GM23248 (cell line): Measurements from ENCODE around the gene GNL3. TPM values are rescaled to one million over a fixed set of nuclear protein-coding genes. Genes with fewer than 3 reads are reported as not detected.
A peak's percentile ranks its signal among the peaks of the same experiment; 100 is the strongest.

ENCODE experiments used
- DNase-seq: peaks from one replicate; pipeline ENCODE4 v3.0.0-alpha.2; 2015
- H2AFZ ChIP-seq: fragments of 200-600 bp; sonication (generic); 2 replicates; pipeline ENCODE4 v1.6.1; 2016; ENCODE audit warnings: antibody characterized with exemption
- H3F3A ChIP-seq: fragments of 200-600 bp; sonication (generic); 2 replicates; pipeline ENCODE4 v1.6.1; 2016; ENCODE audit warnings: mild to moderate bottlenecking, antibody characterized with exemption, mixed run types; ENCODE audit not compliant: insufficient read depth
- H3K27ac ChIP-seq: fragments of 200-600 bp; sonication (generic); 2 replicates; pipeline ENCODE4 v1.5.1; 2016; ENCODE audit warnings: mild to moderate bottlenecking
- H3K27me3 ChIP-seq: fragments of 200-600 bp; sonication (generic); replicated peaks from 2 replicates; pipeline ENCODE4 v1.6.1; 2016; ENCODE audit warnings: mild to moderate bottlenecking; ENCODE audit not compliant: insufficient read depth
- H3K36me3 ChIP-seq: fragments of 200-600 bp; sonication (generic); 2 replicates; pipeline ENCODE4 v1.6.1; 2016; ENCODE audit warnings: low read depth, mild to moderate bottlenecking
- H3K4me1 ChIP-seq: fragments of 200-600 bp; sonication (generic); 2 replicates; pipeline ENCODE4 v1.6.1; 2016; ENCODE audit warnings: mild to moderate bottlenecking; ENCODE audit not compliant: insufficient read depth
- H3K4me2 ChIP-seq: fragments of 200-600 bp; sonication (generic); one replicate; pipeline ENCODE4 v1.6.1; 2016; ENCODE audit warnings: mild to moderate bottlenecking; ENCODE audit not compliant: unreplicated experiment
- H3K4me3 ChIP-seq: fragments of 200-600 bp; sonication (generic); 2 replicates; pipeline ENCODE4 v1.5.1; 2016; ENCODE audit warnings: mild to moderate bottlenecking
- H3K79me2 ChIP-seq: fragments of 200-600 bp; sonication (generic); 2 replicates; pipeline ENCODE4 v1.6.1; 2016; ENCODE audit warnings: mild to moderate bottlenecking; ENCODE audit not compliant: insufficient read depth
- H3K9ac ChIP-seq: fragments of 200-600 bp; sonication (generic); 2 replicates; pipeline ENCODE4 v1.6.1; 2016; ENCODE audit warnings: mild to moderate bottlenecking
- H3K9me2 ChIP-seq: fragments of 200-600 bp; sonication (generic); 2 replicates; pipeline ENCODE4 v1.6.1; 2016; ENCODE audit warnings: mixed run types, mild to moderate bottlenecking, moderate library complexity; ENCODE audit not compliant: insufficient read depth
- H3K9me3 ChIP-seq: fragments of 200-600 bp; sonication (generic); one replicate; pipeline ENCODE4 v1.6.1; 2017; ENCODE audit warnings: low read depth
- H4K20me1 ChIP-seq: fragments of 200-600 bp; sonication (generic); 2 replicates; pipeline ENCODE4 v1.6.0; 2016; ENCODE audit not compliant: insufficient read depth
- EZH2 ChIP-seq: fragments of 200-600 bp; sonication (generic); IDR thresholded peaks from 2 replicates; pipeline ENCODE4 v1.6.1; 2018; ENCODE audit warnings: antibody characterized with exemption, mild to moderate bottlenecking; ENCODE audit not compliant: insufficient read depth, poor library complexity, severe bottlenecking
- EZH2phosphoT487 ChIP-seq: fragments of 200-600 bp; sonication (generic); IDR thresholded peaks from 2 replicates; pipeline ENCODE4 v1.6.1; 2018; ENCODE audit warnings: antibody characterized with exemption, moderate library complexity, mild to moderate bottlenecking, low read depth; ENCODE audit not compliant: insufficient read depth
- WGBS, 2 experiments: methylation state at CpG; one replicate each; pipeline ENCODE4 v1.1.6; 2015 to 2017; ENCODE audit warnings: low lambda C conversion rate in 2 of 2, low coverage in 1 of 2; ENCODE audit errors: missing lambda C conversion rate in 2 of 2; 5-methylcytosine and 5-hydroxymethylcytosine counted together
- in situ Hi-C: fragments of 300-500 bp; cut with MboI; formaldehyde crosslinking; loops from 2 replicates; pipeline ENCODE4 v1.15.0; 2020
- polyA plus RNA-seq: library from polyadenylated mRNA; unstranded; fragments of >200 nt; fragmentation: Nextera tagmentation; extraction: Ambion mirVana; gene quantifications from 2 replicates; pipeline ENCODE4 v1.2.1, GENCODE V29; 2016
- total RNA-seq: library from RNA; depleted of rRNA; stranded (reverse); fragments of >200 nt; shearing (Covaris generic); gene quantifications from 2 replicates; pipeline ENCODE4 v1.2.3, GENCODE V29; 2014

The GNL3 gene
- total and polyA plus RNA-seq, 2 experiments from 2014 or later = 98.8 to 108 TPM

- Histone ChIP-seq H3K4me3 (no peak overlapping the region), H3K79me2 (no peaks in the 10 kb centered on the region), H3K9ac (no peak overlapping the region), H3K27me3 (no peaks in the 10 kb centered on the region), H3K36me3 (peaks cover 33% of the 10 kb centered on the region), H3K27ac (no peak overlapping the region), H3K9me3 (no peaks in the 10 kb centered on the region), H3F3A (no peaks in the 10 kb centered on the region), H2AFZ (no peak overlapping the region), H4K20me1 (no peaks in the 10 kb centered on the region), H3K4me1 (no peaks in the 10 kb centered on the region), H3K4me2 (no peak overlapping the region), H3K9me2 (no peaks in the 10 kb centered on the region)
- no peak for TF ChIP-seq EZH2phosphoT487
- TF ChIP-seq EZH2 = no peak
- DNase-seq = no peak
- in situ Hi-C loops = no loop called here
These were observed 44.8 kb downstream of the GNL3 start for GRCh38 chr3:52730681-52731080.

DNA sequence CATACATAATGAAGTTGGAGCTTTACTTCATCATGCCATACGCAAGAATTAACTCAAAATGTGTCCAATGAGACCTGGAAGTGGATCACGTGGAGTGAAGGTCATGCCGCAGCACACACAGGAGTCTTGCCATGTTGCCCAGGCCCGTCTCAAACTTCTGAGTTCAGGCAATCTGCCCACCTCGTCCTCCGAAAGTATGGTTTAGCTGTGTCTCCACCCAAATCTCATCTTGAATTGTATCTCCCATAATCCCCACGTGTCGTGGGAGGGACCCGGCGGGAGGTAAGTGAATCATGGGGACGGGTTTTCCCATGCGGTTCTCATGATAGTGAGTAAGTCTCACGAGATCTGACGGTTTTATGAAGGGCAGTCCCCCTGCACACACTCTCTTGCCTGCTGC lies 45.8 kb downstream of the GNL3 start:
- no peaks in the 10 kb centered on the region for H3K4me1 ChIP-seq
- no peak overlapping the region for H3K4me2 ChIP-seq
- H2AFZ ChIP-seq = no peak overlapping the region
- no peak overlapping the region for H3K27ac ChIP-seq
- H3K9me3 ChIP-seq = no peaks in the 10 kb centered on the region
- H3F3A ChIP-seq = no peaks in the 10 kb centered on the region
- H4K20me1 ChIP-seq = no peaks in the 10 kb centered on the region
- H3K9ac ChIP-seq = no peak overlapping the region
- H3K4me3 ChIP-seq = no peak overlapping the region
- TF ChIP-seq EZH2 = no peak
- TF ChIP-seq EZH2phosphoT487 = no peak
- in situ Hi-C loops = no loop called here
- H3K9me2 ChIP-seq = no peaks in the 10 kb centered on the region
- no peak for DNase-seq
- no peaks in the 10 kb centered on the region for H3K27me3 ChIP-seq
- WGBS, 2 experiments = 83 to 89% methylated on average over 14 of the region's 14 CpGs
- no peaks in the 10 kb centered on the region for H3K79me2 ChIP-seq
- H3K36me3 ChIP-seq = peaks cover 34% of the 10 kb centered on the region

GRCh38 chr3:52733256-52733891 lies 47.5 kb downstream of the GNL3 start:
- no peak overlapping the region for H3K27ac ChIP-seq
- TF ChIP-seq EZH2 = no peak
- no peak for TF ChIP-seq EZH2phosphoT487
- WGBS, 2 experiments = 91 to 95% methylated on average over 10 of the region's 10 CpGs
- no peak overlapping the region for H3K9ac ChIP-seq
- no peak overlapping the region for H2AFZ ChIP-seq
- H3K9me3 ChIP-seq = no peaks in the 10 kb centered on the region
- no peak overlapping the region for H3K4me2 ChIP-seq
- in situ Hi-C loops = no loop called here
- no peaks in the 10 kb centered on the region for H3K27me3 ChIP-seq
- no peaks in the 10 kb centered on the region for H4K20me1 ChIP-seq
- no peak overlapping the region for H3K4me3 ChIP-seq
- H3K4me1 ChIP-seq = no peaks in the 10 kb centered on the region
- H3K9me2 ChIP-seq = no peaks in the 10 kb centered on the region
- no peaks in the 10 kb centered on the region for H3F3A ChIP-seq
- DNase-seq = no peak
- H3K79me2 ChIP-seq = no peaks in the 10 kb centered on the region
- peaks cover 33% of the 10 kb centered on the region for H3K36me3 ChIP-seq

DNA sequence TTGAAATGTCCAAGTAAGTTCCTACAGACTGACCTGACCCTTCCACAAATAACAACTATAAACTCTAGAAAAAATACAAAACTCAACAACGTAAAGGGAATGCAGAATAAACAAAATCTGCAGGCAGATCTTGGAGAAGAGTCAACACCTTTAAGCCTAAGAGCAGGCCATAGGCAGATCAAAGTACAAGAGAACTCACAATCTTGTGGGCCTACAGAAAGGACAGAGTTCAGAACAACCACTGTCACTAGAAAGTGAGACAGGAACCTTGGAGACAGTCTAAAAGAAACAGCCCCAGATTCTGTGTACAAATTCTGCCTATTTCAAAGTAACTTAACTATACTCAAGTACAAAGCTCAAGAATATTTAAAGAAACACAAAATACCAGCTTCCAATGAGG lies 53.9 kb downstream of the GNL3 start:
- 93 to 97% methylated on average over 1 of the region's 1 CpG for WGBS, 2 experiments
- Histone ChIP-seq H4K20me1 (no peaks in the 10 kb centered on the region), H3K27ac (no peak overlapping the region), H3K36me3 (peaks cover 15% of the 10 kb centered on the region), H3K4me1 (no peaks in the 10 kb centered on the region), H3K79me2 (no peaks in the 10 kb centered on the region), H3K4me3 (no peak overlapping the region), H3K27me3 (no peaks in the 10 kb centered on the region), H3K4me2 (no peak overlapping the region), H3K9me2 (no peaks in the 10 kb centered on the region), H2AFZ (no peak overlapping the region), H3K9me3 (no peaks in the 10 kb centered on the region), H3F3A (no peaks in the 10 kb centered on the region), H3K9ac (no peak overlapping the region)
- TF ChIP-seq EZH2 (no peak), EZH2phosphoT487 (no peak)
- in situ Hi-C loops = no loop called here
- DNase-seq = no peak

GRCh38 chr3:52742418-52743041 lies 56.7 kb downstream of the GNL3 start:
- no peak overlapping the region for H3K4me2 ChIP-seq
- no peak overlapping the region for H3K4me3 ChIP-seq
- H3K9me3 ChIP-seq = no peaks in the 10 kb centered on the region
- no peaks in the 10 kb centered on the region for H3K9me2 ChIP-seq
- no peaks in the 10 kb centered on the region for H3F3A ChIP-seq
- H3K27me3 ChIP-seq = no peaks in the 10 kb centered on the region
- H3K9ac ChIP-seq = no peak overlapping the region
- no peak overlapping the region for H2AFZ ChIP-seq
- in situ Hi-C loops = no loop called here
- no peaks in the 10 kb centered on the region for H4K20me1 ChIP-seq
- H3K27ac ChIP-seq = no peak overlapping the region
- peak; percentile 43 for DNase-seq
- H3K4me1 ChIP-seq = no peaks in the 10 kb centered on the region
- 75 to 80% methylated on average over 3 of the region's 3 CpGs for WGBS, 2 experiments
- peaks cover 20% of the 10 kb centered on the region for H3K36me3 ChIP-seq
- TF ChIP-seq EZH2phosphoT487 = no peak
- TF ChIP-seq EZH2 = no peak
- H3K79me2 ChIP-seq = no peaks in the 10 kb centered on the region
